Stimulated activated naive CD8-positive, alpha-beta T cell treated with anti-CD3 and anti-CD28 coated beads, Interleukin-15, Interleukin-2, amounts not matched to agents 100 U/mL and 50 U/mL, for 24 hours (primary cell): ENCODE results near the gene RPS21.

Experiments used
- ATAC-seq: fragments of 150-1000 bp; cut with Tn5 transposase; one replicate; pipeline ENCODE4 v1.10.0; 2021
- DNase-seq: peaks from one replicate; pipeline ENCODE4 v3.0.0; 2021

The RPS21 gene

DNA sequence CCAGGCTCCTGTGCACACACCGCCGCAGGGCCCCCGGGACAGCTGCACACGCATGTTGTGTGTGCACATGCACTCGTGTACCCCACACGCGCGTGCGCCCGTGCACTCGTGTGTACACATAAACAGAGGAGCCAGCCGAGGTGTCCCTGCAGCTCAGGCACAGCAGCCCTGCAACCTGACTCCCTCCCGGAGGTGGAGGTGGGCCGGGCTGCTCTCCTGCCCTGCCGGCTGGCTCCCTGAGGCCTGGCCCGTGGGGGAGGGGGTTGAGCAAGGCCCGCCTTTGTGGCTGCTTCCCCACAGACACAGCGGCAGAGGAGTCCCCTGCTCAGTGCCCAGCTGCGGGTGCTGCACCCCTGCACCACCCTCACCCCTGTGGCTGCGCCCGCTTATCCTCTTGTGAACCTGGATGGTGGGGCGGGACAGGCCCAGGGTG is 39.8 kb downstream of the RPS21 start:
- DNase-seq (no peak), ATAC-seq (no peak)

DNA sequence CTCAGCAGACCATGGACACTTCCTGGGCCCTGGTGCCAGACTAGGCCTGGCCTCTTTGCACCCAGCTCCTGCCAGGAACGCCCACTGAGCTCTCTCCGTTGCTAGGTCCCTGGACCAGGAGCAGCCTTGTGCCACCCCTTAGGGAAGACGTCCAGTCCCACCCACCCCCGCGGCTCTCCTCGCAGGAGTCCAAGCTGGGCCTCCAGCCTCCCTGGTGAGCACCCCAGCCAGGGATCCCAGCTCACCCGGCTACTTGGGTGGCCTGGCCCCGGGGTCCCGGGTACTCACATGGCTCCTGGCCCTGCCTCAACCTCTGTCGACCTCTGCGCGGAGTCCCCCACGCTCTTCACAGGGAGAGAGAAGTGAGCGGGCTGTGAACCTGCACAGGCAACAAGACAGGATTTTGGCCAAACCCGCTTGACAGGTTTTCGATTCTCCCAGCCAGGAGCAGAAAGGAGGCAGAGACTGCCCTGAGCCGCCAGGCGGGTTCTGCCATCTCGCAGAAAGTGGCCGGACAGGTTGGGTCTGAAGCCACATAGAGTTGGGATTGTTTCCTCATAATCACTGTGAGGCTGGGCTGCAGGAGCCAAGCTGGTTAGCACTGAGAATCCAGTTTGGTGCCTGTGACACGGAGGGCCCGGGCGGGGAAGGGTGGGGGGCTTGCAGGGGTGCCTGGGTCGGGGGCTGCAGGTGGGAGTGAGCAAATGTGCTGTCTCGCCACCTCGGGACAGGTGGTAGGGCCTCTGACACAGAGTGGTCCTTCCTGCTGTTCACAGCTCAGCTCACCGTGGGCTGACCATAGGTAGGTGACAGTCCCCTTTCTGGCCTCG is 40.5 kb downstream of the RPS21 start, which contains the start of gene RBBP8NL:
TSS of gene RBBP8NL (minus strand) at position 368 of the 830 bp plus-strand sequence. CDS start 7,892 bp downstream, outside the sequence.
- ATAC-seq (no peak), DNase-seq (no peak)

- ATAC-seq = no peak
- DNase-seq = no peak
These were observed 41.1 kb downstream of the RPS21 start for GRCh38 chr20:62428002-62428372.

DNA sequence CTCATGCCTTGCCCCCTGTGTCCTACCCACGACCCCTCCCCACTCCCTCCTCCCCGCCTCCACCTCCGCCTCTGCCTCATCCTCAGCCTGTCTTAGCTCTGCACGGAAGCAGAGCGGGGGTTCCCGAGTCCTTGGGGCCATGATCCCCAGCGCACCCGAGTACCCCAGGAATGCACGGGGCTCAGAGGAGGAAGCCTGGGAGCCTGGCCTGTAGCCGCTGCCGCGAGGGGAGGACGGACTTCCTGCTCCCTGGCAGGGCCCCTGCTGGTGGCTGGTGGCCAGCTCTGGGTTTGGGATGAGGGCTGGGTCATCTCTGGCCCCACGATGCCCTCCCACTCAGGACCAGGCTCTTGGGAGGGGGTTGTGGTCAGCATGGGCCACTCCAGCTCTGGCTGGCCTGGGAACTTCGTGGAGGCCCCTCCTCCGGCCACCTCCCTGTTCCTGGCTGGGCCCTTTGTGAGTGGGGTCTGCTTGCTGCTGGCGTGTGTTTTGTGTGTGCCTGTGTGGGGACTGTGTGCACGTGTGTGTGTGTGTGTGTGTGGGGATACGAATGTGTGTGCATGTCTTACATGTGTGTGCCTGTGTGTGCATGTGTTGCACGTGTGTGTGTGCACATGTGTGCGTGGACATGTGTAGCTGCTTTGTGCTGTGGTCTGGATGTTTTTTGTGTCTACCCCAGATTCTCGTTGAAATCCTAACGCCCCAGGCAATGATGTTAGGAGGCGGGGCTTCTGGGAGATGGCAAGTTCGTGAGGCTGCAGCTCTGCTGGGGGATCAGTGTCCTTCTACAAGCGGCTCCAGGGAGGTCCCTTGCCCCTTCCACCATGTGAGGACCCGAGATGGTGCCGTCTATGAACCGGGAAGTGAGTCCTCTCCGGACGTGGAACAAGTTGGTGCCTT is 41.7 kb downstream of the RPS21 start:
- DNase-seq (no peak), ATAC-seq (no peak)

- DNase-seq (no peak), ATAC-seq (no peak)
These were observed 42.8 kb downstream of the RPS21 start for GRCh38 chr20:62429455-62430310.

- DNase-seq (no peak), ATAC-seq (no peak)
These were observed 43.5 kb downstream of the RPS21 start for GRCh38 chr20:62430311-62430853.

- DNase-seq = no peak
- no peak for ATAC-seq
These were observed 44.1 kb downstream of the RPS21 start for GRCh38 chr20:62430866-62431447.

GRCh38 chr20:62433658-62434497 is 47.0 kb downstream of the RPS21 start:
- no peak for DNase-seq

DNA sequence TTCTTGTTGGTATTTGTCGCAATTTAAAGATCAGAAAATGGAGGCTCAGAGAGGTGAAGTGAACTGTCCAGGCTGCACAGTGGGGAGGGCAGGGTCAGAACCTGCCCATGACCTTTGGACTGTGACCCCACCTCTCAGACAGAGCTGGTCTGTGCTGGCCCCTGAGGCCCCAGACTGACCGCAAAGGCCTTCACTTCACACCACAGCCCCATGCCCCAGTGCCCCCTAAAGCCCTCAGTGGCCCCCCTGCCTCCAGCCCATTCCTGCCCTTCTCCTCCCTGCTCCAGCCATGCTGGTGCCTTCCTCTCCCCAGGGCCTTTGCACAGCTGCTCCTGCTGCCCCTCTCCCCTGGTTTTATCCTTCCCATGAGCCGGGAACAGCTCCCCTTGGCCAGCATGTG is 49.8 kb downstream of the RPS21 start:
- DNase-seq (no peak), ATAC-seq (no peak)

More at GRCh38 chr20:62433658-62434497, 47.0 kb downstream of the RPS21 start:
- no peak for ATAC-seq

DNA sequence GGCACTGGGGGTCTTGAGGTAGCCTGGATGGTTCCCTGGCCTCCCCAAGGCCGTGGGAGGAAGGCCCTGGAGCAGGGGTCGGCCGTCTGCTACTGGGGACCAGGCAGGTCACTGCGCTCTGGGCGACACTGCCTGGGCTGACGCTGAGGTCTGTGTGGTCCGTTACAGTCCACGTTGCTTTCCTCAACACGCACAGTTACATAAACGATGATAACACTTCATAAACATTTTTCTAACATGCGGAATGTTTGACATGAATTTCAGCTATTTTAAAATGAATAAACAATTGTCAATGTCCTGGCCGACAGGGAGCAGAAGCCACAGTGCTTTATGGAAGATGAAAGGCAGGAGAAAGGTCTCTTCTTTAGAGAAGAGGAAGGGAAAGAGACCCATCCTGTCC is 50.6 kb downstream of the RPS21 start:
- no peak for DNase-seq
- no peak for ATAC-seq

DNA sequence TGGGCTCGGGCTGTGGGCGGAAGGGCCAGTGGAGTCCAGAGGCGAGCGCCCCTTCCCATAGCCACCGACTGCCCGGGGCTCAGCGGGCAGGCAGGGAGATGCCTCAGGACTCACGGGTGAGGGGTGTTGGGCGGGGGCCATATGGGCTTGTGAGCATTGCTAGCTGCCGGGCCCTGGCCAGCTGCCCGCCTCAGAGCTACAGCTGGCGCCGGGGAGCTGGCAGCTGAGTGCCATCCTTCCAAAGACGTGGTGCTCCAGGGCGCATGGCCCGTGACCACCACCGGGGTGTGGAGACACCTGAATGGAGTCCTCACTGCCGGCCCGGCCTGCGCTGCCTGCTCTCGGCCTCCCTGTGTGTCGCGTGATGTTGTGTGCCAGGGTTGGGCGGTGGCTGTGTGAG is 51.0 kb downstream of the RPS21 start:
- ATAC-seq (no peak), DNase-seq (no peak)
